HuH-7.5 (cell line): ENCODE measurements around the gene SOHLH1.

ENCODE experiments used
- DNase-seq: peaks from one replicate; pipeline ENCODE4 v3.0.0; 2011; ENCODE audit warnings: low spot score

SOHLH1 gene

DNA sequence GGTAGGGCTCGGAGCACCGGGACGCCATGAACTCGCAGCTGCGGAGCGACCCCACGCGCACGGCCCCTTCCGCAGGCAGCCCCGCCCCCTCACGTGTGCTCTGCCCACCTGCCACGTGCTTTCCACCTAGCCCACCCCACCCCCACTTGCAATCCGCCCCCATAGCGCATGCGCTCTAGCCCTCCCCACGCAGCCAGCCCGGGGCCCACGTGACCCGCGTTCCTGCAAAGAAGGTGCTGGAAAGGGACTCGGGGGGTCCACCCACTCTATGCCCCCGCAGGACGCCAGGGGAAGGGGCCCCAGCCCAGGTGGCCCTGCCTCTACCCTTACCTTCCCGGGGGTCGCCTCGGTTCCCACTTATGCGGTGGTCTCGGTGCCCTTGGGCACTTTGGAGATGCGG lies at the start of gene SOHLH1:
Gene SOHLH1, minus strand, starts transcription at position 42 of the 400 bp plus-strand sequence. Its CDS starts 14 bp downstream, at position 28.
- DNase-seq = no peak

GRCh38 chr9:135748676-135749075 lies 49.4 kb upstream of the SOHLH1 start:
- DNase-seq = no peak

DNA sequence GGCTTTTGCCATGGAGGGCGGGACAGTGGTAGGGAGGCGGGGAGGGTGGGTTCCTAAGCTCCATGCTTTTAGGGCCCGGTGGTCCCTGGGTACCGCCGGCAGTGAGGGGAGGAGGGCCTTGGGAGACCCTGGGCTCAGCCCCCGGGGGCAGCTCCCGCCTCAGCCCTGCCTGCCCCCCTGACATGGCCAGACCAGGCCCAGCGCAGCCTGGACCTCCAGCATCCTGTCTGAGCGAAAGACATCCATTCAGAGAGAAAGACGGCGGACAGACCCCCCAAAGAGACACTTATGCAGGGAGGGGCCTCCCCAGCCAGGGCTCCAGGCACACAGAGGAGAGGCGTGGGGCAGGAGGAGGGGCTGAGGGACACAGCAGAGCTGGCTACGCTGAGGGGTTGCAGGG lies 48.0 kb upstream of the SOHLH1 start:
- DNase-seq = no peak

GRCh38 chr9:135746565-135746964 lies 47.3 kb upstream of the SOHLH1 start:
- DNase-seq = no peak

- DNase-seq = no peak
Measured at GRCh38 chr9:135745686-135746324, 46.5 kb upstream of the SOHLH1 start.

DNA sequence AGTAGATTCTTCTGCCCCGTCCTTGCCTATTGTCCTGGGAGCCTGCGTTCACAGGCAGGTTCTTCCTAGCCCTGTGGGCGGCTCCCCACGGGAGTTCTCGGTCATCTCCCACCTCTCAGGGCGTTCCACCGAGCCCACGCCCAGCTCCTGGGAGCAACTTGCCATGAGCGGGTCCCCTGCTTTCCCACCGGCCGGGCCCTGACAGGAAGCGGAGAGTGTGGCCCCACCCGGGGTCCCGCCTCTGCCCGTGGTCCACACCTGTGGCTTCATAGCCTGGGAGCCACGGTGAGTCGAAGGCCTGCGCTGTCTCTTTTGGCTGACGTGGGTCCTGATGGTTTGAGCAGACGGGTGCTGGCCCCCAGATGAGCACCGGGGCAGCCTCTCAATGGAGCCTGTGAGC lies 45.9 kb upstream of the SOHLH1 start:
- no peak for DNase-seq

GRCh38 chr9:135744333-135745070 lies 45.2 kb upstream of the SOHLH1 start:
- DNase-seq = no peak

DNA sequence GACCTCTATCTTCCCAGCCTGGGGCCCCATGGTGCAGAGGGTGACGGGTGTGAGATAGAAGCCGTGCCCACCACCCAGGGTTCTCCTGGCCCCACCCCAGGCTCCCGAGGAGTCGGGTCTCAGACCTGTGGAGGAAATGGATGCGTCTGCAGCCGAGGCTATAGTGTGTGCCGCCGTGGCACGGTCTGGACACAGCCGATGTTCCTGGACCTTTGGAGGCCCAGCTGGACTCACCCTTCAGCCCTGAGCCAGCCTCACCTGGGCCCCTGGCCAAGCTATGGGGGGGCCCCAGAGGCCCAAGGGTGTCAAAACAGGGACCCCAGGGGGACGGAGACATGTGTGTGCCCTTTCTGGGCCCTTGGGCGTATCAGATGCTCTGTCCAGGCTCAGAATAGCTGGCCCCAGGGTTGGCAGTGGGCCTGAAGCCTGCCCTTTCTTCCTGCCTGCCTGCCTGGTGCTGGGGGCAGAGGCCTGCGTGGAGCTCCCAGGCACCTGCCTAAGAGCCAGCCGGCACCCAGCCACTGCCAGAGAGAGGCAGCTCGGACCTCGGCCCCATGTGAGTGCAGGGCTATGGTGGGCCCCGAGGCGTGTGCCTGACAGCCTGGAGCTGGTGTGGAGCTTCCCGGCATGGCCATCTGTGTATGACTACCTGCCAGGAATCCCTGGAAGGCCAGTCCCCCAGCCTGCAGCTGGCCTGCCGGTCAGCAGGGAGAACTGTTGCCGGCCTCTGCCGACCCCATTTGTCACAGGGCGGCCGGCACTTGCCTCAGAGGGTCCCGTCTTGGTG lies 44.5 kb upstream of the SOHLH1 start:
- DNase-seq = no peak

DNA sequence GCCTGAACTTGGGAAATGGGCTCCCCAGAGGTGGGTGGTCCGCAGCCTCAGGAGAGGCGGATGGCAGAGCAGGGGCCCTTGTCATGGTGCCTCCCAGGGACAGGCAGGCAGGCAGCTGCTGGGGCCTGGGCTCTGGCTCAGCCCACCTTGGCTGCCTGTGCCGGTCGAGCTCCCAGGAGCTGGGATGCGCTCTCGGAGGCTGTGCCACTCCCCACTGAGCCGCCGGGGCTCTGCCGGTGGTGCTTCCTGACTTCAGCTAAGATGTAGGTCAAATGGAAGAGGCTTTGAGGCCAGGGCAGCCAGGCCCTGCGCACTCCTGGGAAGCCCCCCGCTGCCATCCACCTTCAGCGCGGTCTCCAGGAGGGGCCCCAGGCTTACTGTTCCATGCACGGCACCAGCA lies 43.7 kb upstream of the SOHLH1 start:
- no peak for DNase-seq

DNA sequence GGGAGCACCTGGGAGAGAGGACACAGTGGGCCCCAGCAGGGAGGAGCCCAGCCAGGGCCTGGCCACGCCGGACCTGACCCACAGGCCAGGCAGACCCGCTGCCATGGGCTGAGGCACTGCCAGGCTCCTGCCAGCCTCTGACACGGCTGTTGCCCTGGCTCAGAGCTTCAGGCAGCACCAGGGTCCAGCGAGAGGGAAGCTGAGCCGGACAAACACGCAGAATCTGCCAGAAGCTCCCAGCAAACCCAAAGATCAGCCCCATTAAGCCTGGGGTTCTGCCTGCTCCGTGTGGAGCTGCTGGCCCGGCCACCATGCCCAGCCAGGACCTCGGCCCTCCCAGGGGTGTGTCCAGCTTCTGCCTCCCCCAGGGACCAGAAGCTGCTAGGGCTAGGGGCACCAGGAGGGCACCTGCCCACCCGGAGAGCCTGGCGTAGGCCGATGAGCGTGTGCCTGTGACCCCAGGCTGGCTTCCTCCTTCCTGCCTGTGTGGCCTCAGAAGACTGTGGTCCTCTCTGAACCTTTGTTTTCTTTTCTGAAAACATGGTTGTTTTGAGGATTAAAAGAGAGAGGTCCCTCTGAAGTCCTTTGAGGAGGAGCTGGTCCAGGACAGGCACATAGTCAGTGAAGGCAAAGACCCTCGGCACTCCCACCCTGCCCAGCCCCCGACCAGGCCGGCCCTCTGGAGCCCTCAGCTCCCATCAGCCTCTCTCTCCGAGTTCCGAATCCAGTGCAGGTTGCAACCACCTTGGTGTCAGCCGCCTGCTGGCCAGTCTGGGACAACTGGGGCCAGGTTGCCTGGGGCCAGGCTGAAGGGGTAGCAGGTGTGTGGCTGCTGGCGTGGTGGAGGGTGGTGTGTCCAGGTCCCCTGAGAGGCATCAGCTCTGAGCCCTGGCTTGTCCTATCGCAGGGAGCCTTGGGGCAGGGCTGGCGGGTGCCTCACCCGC lies 42.3 kb upstream of the SOHLH1 start:
- DNase-seq = no peak

- DNase-seq = no peak
Measured at GRCh38 chr9:135739271-135740220, 40.3 kb upstream of the SOHLH1 start.

DNA sequence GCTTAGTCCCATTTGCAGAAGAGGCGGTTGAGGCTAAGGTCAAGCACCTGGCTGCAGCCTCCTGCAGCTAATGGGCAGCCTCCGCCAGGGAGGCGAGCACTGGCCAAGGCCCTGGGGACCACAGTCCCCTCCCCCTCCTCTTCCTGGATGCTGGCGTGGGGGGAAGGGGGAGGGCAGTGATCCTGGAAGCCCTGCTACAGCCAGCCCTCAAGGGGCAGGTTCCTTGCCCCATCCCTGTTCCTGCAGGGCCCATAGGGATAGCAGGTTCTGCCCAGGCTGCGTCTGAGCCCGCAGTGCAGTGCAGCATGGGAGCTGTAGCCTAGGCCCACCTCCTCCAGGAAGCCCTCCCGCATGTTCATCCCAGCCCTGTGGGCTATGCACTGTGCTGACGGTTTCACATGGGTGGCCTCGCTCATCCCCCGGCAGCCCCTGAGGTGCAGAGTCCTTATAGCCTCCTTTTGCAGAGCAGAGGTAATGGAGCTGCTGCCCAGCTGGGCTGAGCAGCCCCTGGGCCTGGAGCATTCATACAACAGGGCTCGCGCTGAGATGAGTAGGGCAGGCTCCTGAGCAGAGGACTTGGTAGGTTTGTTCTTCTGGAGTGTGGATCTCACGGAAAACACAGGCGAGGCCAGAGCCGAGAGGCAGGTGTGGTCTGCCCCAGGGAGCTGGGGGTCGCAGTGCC lies 38.7 kb upstream of the SOHLH1 start:
- no peak for DNase-seq

DNA sequence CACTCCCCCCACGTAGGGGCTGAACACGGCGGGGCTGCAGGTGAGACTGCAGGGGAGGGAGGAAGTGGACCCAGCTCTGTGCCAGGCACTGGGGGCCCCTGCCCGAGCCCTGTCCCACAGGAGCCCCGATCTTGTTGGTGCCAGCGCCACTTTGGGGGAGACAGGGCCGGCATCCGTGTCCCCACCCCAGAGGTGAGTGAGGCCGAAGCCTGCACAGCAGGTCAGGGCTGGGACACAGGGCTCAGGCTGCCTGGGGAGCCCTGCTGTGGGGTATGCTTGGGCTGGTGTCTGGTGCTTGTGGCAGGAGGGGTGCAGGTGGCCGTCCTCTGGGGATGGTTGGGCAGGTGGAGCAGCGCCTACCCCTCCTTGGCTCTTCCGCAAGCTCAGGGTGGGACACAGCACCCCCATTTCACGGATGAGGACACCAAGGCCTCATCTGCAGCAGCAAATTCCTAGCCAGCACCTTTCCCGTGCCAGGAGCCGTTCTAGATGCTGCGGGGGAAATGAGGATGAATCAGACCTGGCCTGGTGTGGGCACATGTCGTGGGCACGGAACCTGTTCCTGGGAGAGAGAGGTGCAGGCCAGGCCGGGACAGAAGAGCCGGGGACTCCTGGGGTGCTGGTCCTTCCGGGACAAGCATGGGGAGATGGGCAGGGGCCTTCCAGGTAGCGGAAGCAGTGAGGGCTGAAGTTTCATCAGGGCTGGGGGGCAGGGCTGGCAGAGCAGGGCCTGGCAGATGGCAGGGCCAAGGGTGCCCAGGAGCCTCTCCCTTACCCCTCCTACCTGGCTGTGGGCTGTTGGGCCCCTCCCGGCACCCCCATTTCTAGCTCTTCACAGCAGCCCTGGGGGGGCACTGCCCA lies 37.9 kb upstream of the SOHLH1 start:
- no peak for DNase-seq

DNA sequence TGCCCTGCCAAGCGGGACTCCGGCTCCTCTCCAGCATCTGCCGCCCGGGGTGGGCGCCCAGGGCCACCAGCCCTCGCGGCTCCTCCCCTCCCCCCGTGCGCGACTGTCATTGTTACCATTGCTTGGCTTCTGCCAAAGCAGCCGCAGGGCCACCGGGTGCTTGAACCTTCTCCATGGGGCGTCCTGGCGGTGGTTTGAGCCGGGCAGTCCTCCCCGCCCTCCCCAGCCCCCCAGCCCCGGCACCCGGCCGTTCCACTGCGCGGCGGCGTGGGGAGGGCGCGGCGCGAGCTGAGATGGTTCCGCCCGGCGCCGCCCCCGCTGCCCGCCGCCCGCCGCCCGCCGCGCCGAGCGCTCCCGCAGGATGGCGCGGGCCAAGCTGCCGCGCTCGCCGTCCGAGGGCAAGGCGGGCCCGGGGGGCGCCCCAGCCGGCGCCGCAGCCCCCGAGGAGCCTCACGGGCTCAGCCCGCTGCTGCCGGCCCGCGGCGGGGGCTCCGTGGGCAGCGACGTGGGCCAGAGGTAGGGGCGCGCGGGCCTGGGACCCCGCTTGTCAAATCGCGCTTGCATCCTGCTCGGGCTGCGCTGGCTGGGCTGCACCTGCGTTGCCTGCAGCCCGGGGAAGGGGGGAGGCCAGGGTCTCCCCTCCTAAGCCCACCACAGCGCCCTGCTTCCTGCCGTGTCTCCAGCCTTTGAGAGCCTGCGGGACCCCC lies 37.1 kb upstream of the SOHLH1 start:
- DNase-seq = no peak

GRCh38 chr9:135734616-135735144 lies 35.4 kb upstream of the SOHLH1 start:
- no peak for DNase-seq

DNA sequence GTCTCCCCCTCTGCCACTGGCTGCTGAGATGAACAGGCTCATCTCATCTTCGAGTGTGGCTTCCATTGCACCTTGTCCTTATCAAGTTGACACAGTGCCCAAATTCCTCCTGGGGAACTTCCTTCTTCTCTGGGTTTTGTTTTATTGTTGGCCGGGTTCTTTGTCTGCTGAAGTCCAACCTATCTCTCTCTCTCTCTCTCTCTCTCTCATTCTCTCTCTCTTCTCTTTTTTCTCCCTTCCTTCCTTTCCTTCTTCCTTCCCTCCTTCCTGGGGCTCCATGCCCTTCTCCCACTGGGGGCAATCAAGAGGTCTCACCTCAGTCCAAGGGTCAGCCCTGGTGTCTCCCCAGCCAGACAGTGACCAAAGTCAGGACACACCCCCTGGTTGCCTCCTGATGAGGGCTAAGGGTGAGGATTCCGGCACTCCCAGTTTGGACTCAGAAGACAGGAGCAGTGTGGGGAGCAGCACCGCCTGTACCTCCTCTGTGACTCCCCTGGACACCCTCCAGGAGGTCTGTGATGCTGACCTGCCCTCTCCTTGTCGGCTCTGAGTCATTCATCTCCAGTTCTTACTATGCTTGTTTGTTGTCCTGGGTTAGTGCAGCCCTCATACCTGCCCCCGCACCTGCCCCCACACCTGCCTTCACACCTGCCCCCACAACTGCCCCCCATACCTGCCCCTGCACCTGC lies 33.4 kb upstream of the SOHLH1 start:
- no peak for DNase-seq

DNA sequence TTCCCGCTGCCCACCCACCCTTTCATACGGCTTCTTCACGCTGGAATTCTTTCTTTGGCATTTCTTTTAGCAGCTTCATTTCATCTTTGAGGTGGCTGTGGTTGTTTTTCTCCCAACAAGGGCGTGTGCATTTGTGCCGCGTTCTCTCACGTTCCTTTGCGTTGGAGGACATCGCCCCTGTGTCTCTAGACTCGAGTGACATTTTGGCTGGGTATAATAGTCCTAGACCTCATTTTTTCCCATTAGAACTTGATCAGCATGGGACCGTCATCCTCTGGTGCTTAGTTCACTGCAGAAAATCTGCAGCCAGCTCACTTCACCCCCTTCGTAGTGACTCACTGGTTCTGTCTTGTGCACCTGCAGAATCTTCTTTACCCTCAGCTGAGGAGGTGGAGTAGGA lies 32.2 kb upstream of the SOHLH1 start:
- DNase-seq = no peak

DNA sequence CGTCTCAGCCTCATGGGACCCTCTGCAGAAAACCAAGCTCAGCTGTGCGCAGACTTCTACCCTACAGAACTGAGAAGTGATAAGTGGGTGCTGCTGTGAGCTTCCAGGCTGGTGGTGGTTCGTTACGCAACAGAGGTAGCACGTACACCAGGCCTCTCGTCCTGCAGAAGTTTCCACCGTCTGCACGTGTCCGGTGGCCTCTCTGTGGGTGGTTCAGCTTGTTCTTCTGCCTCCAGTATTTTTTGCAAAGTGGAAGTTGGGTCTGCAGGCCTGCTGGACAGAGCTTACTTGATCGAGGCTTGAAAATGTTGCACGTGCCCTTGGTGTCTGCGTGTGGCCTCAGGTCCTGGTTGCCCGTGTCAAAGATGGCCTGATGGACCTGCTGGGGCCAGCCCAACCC lies 30.2 kb upstream of the SOHLH1 start:
- no peak for DNase-seq
